ENCODE results near the gene ZNF691. TPM values are rescaled to one million over a fixed set of nuclear protein-coding genes. Genes with fewer than 3 reads are reported as not detected.

ZNF691 gene
- total RNA-seq, 1 experiment from 2014 or later: 16.6 TPM

DNA sequence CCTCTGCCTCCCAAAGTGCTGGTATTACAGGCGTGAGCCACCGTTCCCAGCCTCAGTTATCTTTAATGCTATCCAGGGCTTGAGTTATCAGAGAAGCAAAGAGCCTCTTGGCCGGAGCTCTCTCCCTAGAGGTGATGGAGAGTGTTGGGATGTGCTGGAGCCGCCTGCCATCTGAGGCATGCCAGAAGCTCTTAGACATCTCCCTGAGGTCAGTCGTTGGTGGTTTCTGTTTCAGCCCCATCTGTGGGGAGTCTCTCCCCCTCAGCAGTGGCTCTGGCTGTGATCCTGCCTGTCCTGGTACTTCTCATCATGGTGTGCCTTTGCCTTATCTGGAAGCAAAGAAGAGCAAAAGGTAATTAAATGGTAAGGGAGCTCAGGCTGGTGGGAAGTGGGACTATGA is 11.6 kb upstream of the ZNF691 start (continued):
- TF ChIP-seq, protein P1, sequence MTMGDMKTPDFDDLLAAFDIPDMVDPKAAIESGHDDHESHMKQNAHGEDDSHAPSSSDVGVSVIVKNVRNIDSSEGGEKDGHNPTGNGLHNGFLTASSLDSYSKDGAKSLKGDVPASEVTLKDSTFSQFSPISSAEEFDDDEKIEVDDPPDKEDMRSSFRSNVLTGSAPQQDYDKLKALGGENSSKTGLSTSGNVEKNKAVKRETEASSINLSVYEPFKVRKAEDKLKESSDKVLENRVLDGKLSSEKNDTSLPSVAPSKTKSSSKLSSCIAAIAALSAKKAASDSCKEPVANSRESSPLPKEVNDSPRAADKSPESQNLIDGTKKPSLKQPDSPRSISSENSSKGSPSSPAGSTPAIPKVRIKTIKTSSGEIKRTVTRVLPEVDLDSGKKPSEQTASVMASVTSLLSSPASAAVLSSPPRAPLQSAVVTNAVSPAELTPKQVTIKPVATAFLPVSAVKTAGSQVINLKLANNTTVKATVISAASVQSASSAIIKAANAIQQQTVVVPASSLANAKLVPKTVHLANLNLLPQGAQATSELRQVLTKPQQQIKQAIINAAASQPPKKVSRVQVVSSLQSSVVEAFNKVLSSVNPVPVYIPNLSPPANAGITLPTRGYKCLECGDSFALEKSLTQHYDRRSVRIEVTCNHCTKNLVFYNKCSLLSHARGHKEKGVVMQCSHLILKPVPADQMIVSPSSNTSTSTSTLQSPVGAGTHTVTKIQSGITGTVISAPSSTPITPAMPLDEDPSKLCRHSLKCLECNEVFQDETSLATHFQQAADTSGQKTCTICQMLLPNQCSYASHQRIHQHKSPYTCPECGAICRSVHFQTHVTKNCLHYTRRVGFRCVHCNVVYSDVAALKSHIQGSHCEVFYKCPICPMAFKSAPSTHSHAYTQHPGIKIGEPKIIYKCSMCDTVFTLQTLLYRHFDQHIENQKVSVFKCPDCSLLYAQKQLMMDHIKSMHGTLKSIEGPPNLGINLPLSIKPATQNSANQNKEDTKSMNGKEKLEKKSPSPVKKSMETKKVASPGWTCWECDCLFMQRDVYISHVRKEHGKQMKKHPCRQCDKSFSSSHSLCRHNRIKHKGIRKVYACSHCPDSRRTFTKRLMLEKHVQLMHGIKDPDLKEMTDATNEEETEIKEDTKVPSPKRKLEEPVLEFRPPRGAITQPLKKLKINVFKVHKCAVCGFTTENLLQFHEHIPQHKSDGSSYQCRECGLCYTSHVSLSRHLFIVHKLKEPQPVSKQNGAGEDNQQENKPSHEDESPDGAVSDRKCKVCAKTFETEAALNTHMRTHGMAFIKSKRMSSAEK (CRISPR knock-in tag; IDR thresholded peaks at IDR 0.05; ENCODE audit: borderline replicate concordance): no peak
- TF ChIP-seq TEAD4 (CRISPR knock-in tag; IDR thresholded peaks at IDR 0.05) (no peak), TEAD1 (CRISPR knock-in tag; IDR thresholded peaks at IDR 0.05) (no peak), FOXK1 (CRISPR knock-in tag; IDR thresholded peaks at IDR 0.05) (no peak), TCF7 (CRISPR knock-in tag; IDR thresholded peaks at IDR 0.05; ENCODE audit: low read depth) (no peak)
- TF ChIP-seq, protein P2, sequence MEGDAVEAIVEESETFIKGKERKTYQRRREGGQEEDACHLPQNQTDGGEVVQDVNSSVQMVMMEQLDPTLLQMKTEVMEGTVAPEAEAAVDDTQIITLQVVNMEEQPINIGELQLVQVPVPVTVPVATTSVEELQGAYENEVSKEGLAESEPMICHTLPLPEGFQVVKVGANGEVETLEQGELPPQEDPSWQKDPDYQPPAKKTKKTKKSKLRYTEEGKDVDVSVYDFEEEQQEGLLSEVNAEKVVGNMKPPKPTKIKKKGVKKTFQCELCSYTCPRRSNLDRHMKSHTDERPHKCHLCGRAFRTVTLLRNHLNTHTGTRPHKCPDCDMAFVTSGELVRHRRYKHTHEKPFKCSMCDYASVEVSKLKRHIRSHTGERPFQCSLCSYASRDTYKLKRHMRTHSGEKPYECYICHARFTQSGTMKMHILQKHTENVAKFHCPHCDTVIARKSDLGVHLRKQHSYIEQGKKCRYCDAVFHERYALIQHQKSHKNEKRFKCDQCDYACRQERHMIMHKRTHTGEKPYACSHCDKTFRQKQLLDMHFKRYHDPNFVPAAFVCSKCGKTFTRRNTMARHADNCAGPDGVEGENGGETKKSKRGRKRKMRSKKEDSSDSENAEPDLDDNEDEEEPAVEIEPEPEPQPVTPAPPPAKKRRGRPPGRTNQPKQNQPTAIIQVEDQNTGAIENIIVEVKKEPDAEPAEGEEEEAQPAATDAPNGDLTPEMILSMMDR (IDR thresholded peaks at IDR 0.05): no peak

DNA sequence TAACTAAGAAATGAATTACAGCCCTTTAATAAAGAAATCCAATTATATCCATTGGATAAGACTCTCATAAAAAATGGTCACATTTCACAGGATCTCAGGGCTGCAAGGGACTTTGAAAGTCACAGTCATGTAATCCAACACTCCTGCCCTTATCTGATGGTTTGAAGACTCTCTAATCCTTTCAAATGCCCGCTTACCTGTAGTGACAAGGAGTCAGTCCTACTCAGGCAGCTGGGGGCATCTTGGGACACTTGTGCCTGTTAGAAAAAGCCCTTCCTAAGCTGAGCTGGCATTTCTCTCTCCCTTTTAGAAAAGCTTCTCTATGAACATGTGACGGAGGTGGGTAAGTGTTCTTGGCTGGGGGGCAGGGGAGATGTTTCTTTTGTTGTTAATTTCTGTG is 11.0 kb upstream of the ZNF691 start:
- no peak for ATAC-seq
- H3K4me3 Mint-ChIP-seq: no peak overlapping the region
- CTCF ChIA-PET: interaction anchor here (0.9 to 2.4 kb wide), 4 partner anchors 11 to 238 kb away, joined by 3 to 13 read pairs (median 4); partner anchors contain the start of genes P3H1 and ZNF691
- TF ChIP-seq, protein P3, sequence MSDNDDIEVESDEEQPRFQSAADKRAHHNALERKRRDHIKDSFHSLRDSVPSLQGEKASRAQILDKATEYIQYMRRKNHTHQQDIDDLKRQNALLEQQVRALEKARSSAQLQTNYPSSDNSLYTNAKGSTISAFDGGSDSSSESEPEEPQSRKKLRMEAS (CRISPR knock-in tag; IDR thresholded peaks at IDR 0.05): no peak
- TF ChIP-seq, protein P4, sequence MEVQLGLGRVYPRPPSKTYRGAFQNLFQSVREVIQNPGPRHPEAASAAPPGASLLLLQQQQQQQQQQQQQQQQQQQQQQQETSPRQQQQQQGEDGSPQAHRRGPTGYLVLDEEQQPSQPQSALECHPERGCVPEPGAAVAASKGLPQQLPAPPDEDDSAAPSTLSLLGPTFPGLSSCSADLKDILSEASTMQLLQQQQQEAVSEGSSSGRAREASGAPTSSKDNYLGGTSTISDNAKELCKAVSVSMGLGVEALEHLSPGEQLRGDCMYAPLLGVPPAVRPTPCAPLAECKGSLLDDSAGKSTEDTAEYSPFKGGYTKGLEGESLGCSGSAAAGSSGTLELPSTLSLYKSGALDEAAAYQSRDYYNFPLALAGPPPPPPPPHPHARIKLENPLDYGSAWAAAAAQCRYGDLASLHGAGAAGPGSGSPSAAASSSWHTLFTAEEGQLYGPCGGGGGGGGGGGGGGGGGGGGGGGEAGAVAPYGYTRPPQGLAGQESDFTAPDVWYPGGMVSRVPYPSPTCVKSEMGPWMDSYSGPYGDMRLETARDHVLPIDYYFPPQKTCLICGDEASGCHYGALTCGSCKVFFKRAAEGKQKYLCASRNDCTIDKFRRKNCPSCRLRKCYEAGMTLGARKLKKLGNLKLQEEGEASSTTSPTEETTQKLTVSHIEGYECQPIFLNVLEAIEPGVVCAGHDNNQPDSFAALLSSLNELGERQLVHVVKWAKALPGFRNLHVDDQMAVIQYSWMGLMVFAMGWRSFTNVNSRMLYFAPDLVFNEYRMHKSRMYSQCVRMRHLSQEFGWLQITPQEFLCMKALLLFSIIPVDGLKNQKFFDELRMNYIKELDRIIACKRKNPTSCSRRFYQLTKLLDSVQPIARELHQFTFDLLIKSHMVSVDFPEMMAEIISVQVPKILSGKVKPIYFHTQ (CRISPR knock-in tag; IDR thresholded peaks at IDR 0.05): no peak
- TF ChIP-seq NFE2L1 (CRISPR knock-in tag; IDR thresholded peaks at IDR 0.05) (no peak), JUN (CRISPR knock-in tag; IDR thresholded peaks at IDR 0.05) (no peak), TP53 (CRISPR knock-in tag; IDR thresholded peaks at IDR 0.05) (no peak), MYBL2 (CRISPR knock-in tag; IDR thresholded peaks at IDR 0.05) (no peak), SMAD3 (CRISPR knock-in tag; IDR thresholded peaks at IDR 0.05; ENCODE audit: borderline replicate concordance) (no peak), EMX1 (CRISPR knock-in tag; IDR thresholded peaks at IDR 0.05) (no peak), FOXJ3 (CRISPR knock-in tag; IDR thresholded peaks at IDR 0.05; ENCODE audit: borderline replicate concordance) (no peak)
- TF ChIP-seq, protein P5, sequence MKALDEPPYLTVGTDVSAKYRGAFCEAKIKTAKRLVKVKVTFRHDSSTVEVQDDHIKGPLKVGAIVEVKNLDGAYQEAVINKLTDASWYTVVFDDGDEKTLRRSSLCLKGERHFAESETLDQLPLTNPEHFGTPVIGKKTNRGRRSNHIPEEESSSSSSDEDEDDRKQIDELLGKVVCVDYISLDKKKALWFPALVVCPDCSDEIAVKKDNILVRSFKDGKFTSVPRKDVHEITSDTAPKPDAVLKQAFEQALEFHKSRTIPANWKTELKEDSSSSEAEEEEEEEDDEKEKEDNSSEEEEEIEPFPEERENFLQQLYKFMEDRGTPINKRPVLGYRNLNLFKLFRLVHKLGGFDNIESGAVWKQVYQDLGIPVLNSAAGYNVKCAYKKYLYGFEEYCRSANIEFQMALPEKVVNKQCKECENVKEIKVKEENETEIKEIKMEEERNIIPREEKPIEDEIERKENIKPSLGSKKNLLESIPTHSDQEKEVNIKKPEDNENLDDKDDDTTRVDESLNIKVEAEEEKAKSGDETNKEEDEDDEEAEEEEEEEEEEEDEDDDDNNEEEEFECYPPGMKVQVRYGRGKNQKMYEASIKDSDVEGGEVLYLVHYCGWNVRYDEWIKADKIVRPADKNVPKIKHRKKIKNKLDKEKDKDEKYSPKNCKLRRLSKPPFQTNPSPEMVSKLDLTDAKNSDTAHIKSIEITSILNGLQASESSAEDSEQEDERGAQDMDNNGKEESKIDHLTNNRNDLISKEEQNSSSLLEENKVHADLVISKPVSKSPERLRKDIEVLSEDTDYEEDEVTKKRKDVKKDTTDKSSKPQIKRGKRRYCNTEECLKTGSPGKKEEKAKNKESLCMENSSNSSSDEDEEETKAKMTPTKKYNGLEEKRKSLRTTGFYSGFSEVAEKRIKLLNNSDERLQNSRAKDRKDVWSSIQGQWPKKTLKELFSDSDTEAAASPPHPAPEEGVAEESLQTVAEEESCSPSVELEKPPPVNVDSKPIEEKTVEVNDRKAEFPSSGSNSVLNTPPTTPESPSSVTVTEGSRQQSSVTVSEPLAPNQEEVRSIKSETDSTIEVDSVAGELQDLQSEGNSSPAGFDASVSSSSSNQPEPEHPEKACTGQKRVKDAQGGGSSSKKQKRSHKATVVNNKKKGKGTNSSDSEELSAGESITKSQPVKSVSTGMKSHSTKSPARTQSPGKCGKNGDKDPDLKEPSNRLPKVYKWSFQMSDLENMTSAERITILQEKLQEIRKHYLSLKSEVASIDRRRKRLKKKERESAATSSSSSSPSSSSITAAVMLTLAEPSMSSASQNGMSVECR (CRISPR knock-in tag; IDR thresholded peaks at IDR 0.05; ENCODE audit: borderline replicate concordance): no peak
- TF ChIP-seq, protein P6, sequence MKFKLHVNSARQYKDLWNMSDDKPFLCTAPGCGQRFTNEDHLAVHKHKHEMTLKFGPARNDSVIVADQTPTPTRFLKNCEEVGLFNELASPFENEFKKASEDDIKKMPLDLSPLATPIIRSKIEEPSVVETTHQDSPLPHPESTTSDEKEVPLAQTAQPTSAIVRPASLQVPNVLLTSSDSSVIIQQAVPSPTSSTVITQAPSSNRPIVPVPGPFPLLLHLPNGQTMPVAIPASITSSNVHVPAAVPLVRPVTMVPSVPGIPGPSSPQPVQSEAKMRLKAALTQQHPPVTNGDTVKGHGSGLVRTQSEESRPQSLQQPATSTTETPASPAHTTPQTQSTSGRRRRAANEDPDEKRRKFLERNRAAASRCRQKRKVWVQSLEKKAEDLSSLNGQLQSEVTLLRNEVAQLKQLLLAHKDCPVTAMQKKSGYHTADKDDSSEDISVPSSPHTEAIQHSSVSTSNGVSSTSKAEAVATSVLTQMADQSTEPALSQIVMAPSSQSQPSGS (CRISPR knock-in tag; IDR thresholded peaks at IDR 0.05; ENCODE audit: borderline replicate concordance, low read depth): no peak

More for the DNA sequence above, 11.0 kb upstream of the ZNF691 start:
- no peak overlapping the region for H3K27ac Mint-ChIP-seq
- H3K36me3 Mint-ChIP-seq: no peaks in the 10 kb centered on the region
- POLR2A ChIA-PET: interaction anchor here (0.8 kb wide), 1 partner anchor 16 kb away, joined by 4 read pairs; no protein-coding TSS in a partner anchor
- H3K9me3 Mint-ChIP-seq: no peaks in the 10 kb centered on the region
- peaks cover 3% of the 10 kb centered on the region; the same call in 1 of the 2 replicates for H3K4me1 Mint-ChIP-seq
- DNase-seq (ENCODE audit: low spot score): no peak
- H3K27me3 Mint-ChIP-seq (ENCODE audit: low read depth): no peaks in the 10 kb centered on the region
